Choroid plexus epithelial cell (primary cell): Measurements from ENCODE around the gene MYO5A.
"Not testable (repeated sequence)": the region's sequence is repeated elsewhere in the genome, so short reads cannot be mapped to it uniquely, and the experiment has no call there.

ENCODE experiments used
- DNase-seq: peaks from one replicate; pipeline ENCODE4 v3.0.0-alpha.2; 2010; ENCODE audit warnings: low read depth
- H3K4me3 ChIP-seq: 2 replicates; pipeline ENCODE4 v1.5.1; 2011; ENCODE audit warnings: low read depth, mild to moderate bottlenecking, control low read depth, low read length, moderate library complexity
- TF ChIP-seq, protein P1 (sequence below): conservative IDR thresholded peaks from 2 replicates; pipeline ENCODE4 v1.5.1; 2011; ENCODE audit warnings: low read depth, mild to moderate bottlenecking, control low read depth, inconsistent platforms, low read length, moderate library complexity

The MYO5A gene

GRCh38 chr15:52291204-52291603 lies 237.5 kb downstream of the MYO5A start:
- TF ChIP-seq, protein P1, sequence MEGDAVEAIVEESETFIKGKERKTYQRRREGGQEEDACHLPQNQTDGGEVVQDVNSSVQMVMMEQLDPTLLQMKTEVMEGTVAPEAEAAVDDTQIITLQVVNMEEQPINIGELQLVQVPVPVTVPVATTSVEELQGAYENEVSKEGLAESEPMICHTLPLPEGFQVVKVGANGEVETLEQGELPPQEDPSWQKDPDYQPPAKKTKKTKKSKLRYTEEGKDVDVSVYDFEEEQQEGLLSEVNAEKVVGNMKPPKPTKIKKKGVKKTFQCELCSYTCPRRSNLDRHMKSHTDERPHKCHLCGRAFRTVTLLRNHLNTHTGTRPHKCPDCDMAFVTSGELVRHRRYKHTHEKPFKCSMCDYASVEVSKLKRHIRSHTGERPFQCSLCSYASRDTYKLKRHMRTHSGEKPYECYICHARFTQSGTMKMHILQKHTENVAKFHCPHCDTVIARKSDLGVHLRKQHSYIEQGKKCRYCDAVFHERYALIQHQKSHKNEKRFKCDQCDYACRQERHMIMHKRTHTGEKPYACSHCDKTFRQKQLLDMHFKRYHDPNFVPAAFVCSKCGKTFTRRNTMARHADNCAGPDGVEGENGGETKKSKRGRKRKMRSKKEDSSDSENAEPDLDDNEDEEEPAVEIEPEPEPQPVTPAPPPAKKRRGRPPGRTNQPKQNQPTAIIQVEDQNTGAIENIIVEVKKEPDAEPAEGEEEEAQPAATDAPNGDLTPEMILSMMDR: no peak
- no peak overlapping the region for H3K4me3 ChIP-seq
- no peak for DNase-seq

DNA sequence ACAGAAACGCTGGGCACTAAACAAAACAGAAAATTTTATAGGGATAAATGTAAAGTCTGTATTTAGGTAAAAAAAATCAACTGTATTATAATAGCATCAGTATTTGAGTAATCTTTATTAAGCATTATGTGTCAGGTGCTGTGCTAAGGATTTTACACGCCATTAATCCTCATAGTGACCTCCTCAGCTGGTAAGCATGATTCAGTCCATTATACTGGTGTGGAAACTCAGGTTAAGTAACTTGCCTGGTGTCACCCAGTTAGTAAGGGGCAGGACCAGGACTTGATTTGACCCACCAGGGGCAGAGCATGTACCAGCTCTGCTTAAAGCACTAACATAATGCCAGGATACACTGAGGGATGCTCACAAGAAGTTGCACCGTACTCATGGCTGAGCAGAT lies 237.9 kb downstream of the MYO5A start:
- DNase-seq: no peak
- TF ChIP-seq, protein P1: no peak
- H3K4me3 ChIP-seq: no peak overlapping the region

DNA sequence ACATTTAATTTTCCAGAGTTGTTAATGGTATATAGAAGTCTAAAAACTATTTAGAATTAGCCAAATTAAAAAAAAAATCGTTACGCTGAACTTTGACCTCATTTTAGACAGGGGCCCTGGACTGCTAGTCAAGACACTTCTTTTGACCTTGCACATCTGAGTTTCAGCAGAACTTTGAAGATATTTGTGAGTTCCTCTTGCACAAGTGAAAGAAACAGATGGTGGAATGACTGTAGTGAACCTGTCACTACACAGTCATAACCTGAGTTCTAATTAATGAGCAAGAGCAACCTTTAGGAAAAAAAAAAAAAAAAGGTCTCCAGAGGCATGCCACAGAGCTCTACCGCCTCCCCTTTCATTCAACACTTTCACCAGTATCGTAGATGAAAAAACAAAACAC lies 238.4 kb downstream of the MYO5A start:
- no peak for DNase-seq
- no peak overlapping the region for H3K4me3 ChIP-seq
- TF ChIP-seq, protein P1: no peak

GRCh38 chr15:52289629-52290081 lies 239.0 kb downstream of the MYO5A start:
- TF ChIP-seq, protein P1: no peak
- no peak for DNase-seq
- no peak overlapping the region for H3K4me3 ChIP-seq

- DNase-seq: no peak
- H3K4me3 ChIP-seq: no peak overlapping the region
- TF ChIP-seq, protein P1: no peak
Observed at GRCh38 chr15:52288986-52289385, 239.7 kb downstream of the MYO5A start.

- TF ChIP-seq, protein P1: no peak
- DNase-seq: peak; percentile 40
- no peak overlapping the region for H3K4me3 ChIP-seq
Observed at GRCh38 chr15:52288051-52288942, 240.4 kb downstream of the MYO5A start.

- H3K4me3 ChIP-seq: no peak overlapping the region
- TF ChIP-seq, protein P1: no peak
- no peak for DNase-seq
Observed at GRCh38 chr15:52287114-52287513, 241.6 kb downstream of the MYO5A start.

- not testable (repeated sequence) for DNase-seq, H3K4me3 ChIP-seq
Observed at GRCh38 chr15:52285941-52286340, 242.7 kb downstream of the MYO5A start.
